ENCODE results near the gene MMP11.

The MMP11 gene

DNA sequence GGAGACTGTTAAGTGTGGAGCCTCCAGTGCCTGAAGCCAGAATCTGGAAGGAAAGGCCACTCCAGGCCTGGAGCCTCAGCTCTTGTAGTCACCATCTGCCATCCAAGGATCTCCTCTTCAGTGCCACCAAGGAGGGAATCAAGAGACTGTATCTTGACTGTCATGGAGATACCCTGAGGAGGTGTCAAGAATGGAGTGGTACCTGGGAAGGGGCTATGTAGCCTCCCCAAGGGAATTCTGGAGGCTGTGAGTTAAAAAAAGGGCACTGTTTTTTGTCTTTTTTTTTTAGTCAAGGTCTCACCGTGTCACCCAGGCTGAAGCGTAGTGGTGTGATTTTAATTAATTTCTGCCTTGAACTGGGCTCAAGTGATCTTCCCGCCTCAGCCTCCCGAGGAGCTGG, 13.1 kb upstream of the MMP11 start:
- no peak for DNase-seq (ENCODE audit: low read depth)

DNA sequence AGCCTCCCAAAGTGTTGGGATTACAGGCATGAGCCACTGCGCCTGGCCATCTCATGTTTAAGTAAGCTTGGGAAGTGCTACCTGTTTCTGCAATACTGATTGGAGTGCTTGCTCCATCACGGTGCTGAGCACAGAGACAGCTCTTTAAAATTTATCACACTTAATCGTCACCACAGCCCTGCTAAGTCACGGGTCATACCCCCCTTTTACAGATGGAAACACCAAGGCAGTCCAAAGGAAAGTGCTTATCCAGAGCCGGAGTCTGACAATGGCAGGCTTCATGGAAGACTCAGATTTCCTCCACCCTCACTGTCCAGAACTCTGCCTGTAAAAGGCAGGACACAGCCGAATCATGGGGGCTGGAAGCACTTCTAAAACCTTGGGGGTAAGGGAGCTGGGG, 12.6 kb upstream of the MMP11 start:
- no peak for DNase-seq (ENCODE audit: low read depth)

GRCh38 chr22:23762842-23763578, 9.6 kb upstream of the MMP11 start, which contains the start of gene C22orf15:
Gene C22orf15 (plus strand): TSS chr22:23762990. CDS start chr22:23763307, 317 bp downstream.
- no peak for DNase-seq (ENCODE audit: low read depth)

DNA sequence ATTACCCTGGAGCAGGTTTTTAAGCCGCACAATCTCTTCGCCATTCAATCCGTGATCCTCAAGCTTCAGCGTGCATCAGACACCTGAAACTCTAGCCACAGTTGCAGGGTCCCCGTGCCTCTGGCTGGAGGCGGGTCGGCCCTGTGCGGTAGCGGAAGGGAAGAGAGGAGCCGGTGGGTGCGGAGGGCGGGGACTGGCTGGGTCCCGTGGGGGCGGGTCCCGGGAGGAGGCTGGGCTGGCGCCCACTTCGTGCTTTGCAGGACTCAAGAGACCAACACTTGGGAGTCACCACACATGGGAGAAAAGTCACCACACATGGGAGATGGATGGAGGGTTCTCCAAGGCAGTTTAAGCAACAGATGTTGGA, 9.1 kb upstream of the MMP11 start:
- DNase-seq (ENCODE audit: low read depth): peak; percentile 40

DNA sequence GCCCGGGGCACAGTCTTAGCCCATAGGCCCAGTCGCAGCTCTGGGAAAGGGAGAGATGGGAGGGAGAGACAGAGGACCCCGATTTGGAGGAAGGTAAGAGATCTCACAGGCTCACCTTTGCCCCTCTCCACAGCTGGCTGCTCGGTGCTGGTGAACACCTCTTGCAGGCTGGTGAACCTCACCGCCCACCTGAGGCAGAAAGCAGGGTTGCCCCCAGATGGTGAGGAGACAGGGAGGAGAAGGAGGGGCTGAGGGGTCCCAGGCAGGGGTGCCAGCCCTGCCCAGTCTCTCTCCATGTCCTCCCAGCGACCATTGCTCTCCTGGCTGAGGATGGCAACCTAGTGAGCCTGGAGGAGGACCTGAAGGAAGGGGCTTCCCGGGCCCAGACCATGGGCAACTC, 8.7 kb upstream of the MMP11 start:
- DNase-seq (ENCODE audit: low read depth): no peak

DNA sequence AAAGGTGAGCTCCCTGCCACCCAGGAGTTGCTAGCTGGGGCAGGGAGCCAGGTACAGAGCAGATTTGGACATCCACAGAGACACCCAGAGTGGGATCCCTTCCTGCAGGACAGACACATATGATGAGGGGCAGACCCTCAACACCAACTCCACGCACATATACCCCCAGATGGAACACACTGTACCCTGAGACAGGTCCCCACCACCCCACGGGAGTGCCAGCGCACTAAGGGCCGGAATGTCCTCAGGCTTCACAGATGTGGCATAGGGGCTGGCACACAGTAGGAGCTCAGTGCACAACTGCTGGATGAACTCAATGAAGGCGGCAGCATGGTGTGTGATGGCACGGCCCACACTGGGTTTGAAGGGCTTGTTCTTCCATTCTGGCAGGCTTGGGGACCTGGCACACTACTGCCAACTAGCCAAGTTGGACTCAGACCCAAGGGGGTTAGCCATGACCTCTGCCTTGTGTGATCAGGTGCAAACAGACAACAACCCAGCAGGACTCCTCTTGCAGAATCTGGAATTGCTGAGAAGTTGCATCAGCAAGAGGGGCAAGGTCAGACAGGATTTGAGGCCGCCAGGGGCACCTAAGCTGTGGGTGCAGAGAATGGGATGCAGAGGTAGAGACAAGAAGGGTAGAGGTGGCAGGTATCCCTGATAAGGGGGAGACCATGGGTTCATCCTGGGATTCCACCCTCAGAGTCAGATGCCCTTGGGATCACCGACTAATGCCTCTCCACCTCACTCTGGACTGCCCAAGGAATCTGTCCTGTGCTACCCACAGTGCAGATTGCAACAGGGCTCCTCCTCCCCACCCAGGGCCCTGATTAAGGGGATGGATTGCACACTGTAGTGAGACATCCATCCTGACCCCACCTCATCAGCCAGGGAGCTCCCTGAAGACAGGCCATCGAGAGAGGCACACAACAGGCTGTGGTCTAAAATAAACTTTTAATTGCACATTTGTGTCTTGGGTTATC, 7.5 kb upstream of the MMP11 start:
- DNase-seq (ENCODE audit: low read depth): no peak

- no peak for DNase-seq (ENCODE audit: low read depth)
Observed at GRCh38 chr22:23767303-23767672, 5.4 kb upstream of the MMP11 start.

DNA sequence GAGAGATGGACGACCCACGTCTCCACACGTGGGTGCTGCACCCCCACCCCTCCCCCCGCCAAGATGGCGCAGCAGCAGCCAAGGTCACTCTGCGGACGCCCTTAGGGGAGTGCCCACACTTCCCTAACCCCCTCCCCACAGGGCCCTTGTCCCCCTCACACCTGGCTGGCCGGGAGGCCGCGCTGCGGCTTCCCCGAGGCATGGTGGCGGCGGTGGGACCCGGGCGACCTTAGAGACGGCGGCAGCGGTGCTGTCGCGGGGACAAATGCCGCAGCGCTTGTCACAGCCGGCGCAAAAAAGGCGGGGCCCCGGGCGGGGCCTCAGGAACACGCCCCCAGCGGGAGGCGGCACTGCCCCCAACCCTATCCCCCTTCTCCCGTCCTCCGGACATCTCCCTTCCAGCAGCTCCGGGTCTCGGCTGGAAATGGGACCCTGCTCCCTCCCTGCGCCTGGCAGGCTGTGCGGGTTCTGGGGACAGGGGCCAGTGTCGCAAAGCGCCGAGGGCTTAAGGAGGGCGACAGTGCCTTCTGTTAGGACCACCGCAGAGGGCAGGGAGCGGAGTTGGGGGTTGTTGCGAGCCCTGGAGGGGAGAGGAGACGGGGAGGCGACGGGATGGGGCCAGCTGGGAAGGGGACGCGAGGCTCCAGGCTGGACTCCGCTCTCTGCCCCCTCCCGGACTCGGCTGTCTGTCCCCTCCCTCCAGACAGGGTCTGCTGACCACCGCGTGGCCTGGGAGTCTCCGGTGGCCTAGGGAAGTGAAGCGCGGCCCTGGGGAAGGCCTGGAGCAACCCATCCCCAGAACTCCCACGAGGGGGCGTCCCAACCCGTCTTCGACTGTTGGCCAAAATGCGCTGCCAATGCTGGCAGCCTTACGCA, 4.7 kb upstream of the MMP11 start, which contains the start of gene CHCHD10:
Gene CHCHD10, minus strand, starts transcription at position 300 of the 876 bp plus-strand sequence. Its CDS starts 98 bp downstream, at position 202.
- DNase-seq (ENCODE audit: low read depth): peak; percentile 60

- DNase-seq (ENCODE audit: low read depth): no peak
Observed at GRCh38 chr22:23769321-23769965, 3.2 kb upstream of the MMP11 start.

DNA sequence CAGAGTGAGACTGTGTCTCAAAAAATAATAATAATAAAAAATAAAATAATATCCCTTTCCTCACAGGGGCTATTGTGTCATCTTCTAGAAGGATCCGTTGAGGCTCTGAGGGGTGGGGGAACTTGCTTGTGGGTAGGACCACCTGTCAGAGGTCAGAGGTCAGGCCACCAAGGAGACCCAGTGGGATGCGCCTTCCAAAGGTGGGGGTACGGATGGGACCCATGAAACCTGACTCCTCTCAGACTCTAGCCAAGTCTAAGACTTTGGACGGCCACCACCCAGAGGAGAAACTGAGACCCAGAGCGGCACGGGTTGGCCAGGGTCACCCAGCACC, 367 bp upstream of the MMP11 start:
- no peak for DNase-seq (ENCODE audit: low read depth)

GRCh38 chr22:23773483-23774113, 949 bp downstream of the MMP11 start:
- no peak for DNase-seq (ENCODE audit: low read depth)

- no peak for DNase-seq (ENCODE audit: low read depth)
Observed at GRCh38 chr22:23774114-23774921, 1.7 kb downstream of the MMP11 start.

GRCh38 chr22:23774922-23775436, 2.3 kb downstream of the MMP11 start:
- DNase-seq (ENCODE audit: low read depth): no peak

DNA sequence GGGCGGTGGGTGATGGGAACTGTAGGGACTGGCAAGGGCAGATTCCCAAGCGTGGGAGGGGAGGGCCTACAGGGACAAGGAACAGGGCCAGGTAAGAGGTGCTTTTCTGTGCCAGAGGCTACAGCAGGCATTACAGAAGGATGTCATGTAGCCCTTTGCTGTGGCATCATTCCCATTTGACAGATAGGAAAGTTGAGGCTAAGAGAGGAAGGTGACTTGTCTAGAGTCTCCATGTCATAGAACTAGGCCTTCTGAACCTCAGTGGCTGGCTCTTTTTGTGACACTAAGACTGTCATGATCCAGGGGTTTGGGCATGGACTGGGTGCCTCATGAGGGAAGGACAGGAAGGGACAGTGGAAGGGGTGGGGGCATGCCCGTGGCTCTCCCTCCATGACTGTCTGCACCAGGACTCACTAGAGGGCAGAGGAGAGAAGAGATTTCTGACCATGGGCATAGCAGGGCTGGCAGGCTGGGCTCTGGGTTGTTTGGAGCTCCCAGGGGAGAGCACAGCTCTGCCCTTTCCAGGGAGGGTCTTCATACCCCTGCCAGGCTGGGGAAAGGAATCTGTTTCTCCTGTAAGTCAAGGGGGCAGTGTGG, 3.2 kb downstream of the MMP11 start:
- no peak for DNase-seq (ENCODE audit: low read depth)

DNA sequence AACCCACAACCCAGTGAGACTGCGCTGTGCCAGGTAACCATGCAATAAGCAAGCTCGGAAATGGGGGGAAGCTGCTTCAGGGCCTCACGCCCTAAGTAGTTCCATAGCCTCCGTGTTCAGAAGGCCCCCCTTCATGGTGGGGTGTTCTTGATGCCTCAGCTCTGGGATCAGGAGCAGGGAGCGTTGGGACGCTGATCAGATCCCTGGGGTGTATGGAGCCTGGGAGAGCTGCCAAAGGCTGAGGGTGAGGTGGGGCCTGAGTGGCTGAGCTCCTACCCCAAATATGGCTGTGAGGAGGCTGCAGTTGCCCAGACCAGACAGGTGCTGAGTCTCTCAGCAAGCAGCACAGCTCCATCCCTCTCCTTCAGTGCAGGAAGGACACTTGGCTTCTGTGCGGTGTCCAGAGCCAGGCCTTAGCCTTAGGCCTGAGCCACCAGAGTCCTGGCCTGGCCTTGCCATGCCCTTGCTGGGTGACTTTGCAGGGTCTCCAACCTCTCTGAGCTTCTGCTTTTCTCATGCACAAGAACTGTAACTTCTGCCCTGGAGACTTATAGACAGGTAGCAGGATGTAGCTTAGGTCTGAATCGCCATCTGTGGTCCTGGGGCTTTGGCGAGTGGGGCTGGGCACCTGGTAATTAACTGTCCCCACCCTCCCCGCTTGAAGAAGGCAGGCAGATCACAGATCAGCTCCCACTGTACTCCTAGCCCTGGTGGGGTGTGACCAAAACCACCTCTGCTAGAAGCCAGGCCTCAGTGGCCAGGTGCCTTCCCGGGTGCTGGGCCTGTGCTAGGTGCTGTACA, 5.3 kb downstream of the MMP11 start:
- no peak for DNase-seq (ENCODE audit: low read depth)

- DNase-seq (ENCODE audit: low read depth): no peak
Observed at GRCh38 chr22:23778577-23778900, 5.9 kb downstream of the MMP11 start.

DNA sequence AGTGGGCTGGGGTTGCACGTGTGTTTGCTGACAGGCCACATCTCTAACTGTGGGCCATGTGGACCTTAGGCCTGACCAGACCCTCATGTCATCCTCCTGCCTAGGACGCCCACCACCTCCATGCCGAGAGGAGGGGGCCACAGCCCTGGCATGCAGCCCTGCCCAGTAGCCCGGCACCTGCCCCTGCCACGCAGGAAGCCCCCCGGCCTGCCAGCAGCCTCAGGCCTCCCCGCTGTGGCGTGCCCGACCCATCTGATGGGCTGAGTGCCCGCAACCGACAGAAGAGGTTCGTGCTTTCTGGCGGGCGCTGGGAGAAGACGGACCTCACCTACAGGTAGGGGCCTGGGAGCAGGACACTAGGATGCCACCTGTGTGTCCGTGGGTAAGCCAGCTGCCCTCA, 6.4 kb downstream of the MMP11 start:
- no peak for DNase-seq (ENCODE audit: low read depth)

DNA sequence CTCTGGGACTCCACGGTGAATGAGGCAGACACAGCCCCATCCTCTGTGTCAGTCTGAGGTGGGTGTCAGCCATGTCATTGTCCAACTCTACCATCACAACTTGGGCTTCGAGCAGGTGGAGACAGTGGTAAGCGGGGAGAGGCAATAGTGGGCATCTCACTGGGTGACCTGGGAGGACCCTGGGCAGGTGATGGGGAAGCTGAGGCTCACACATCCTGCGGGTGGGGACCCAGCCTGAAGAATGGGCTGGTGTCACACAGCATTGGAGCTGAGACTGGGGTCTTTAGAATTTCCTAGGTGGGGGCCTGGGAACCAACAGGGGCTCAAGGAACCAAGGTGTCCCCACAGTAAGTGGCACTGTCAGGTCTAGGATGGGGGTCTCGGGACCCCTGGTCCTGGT, 7.1 kb downstream of the MMP11 start:
- DNase-seq (ENCODE audit: low read depth): no peak

DNA sequence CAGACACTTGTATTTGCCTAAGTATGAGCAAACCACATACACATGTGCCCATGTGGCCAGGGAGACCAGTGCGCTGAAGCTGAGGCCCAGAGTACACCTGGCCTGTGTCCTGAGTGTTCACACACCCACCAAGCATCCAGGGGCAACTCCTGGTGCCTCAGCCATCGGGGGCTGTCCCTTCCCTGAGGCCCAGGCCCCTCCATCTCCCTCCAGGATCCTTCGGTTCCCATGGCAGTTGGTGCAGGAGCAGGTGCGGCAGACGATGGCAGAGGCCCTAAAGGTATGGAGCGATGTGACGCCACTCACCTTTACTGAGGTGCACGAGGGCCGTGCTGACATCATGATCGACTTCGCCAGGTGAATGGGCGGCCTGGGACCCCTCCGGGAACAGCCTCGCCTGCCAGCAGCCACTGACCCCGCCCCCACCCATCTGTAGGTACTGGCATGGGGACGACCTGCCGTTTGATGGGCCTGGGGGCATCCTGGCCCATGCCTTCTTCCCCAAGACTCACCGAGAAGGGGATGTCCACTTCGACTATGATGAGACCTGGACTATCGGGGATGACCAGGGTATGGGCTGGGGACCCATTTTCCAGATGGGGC, 7.6 kb downstream of the MMP11 start:
- DNase-seq (ENCODE audit: low read depth): no peak
